PC-9 (cell line): ENCODE results near the gene PANX2.

Experiments used
- CTCF ChIP-seq: fragments of 200-600 bp; sonication (generic); conservative IDR thresholded peaks from 2 replicates; pipeline ENCODE4 v1.6.1; 2017; ENCODE audit warnings: mixed run types, antibody characterized with exemption, mild to moderate bottlenecking, moderate library complexity
- EZH2 ChIP-seq: fragments of 200-600 bp; sonication (generic); IDR thresholded peaks from 2 replicates; pipeline ENCODE4 v1.8.0; 2017; ENCODE audit warnings: antibody characterized with exemption, low read depth

GRCh38 chr22:50148166-50148500 is 22.4 kb upstream of the PANX2 start:
- TF ChIP-seq CTCF: no peak
- no peak for TF ChIP-seq EZH2
